ENCODE data around the gene ACTL7A.

DNA sequence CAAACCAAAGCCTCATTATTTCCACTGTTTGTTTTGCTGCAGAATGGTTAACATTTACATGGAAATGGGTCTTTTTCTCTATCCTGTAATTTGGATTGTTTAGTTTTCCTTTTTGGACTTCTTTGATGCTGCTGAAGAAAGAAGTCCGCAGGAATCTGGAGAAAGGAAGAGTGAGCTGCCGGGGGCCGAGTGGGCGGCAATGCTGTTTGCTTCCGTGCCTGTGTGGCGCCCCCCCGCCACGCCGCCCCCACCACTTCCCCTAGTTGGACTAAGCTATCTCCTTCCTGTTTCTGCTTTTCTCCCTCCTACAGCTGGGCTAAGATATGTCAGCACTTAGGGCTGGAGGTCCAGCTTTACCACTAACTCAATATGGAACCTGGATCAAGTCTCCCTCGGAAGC lies 46.0 kb upstream of the ACTL7A start:
- TF ChIP-seq, protein P1, sequence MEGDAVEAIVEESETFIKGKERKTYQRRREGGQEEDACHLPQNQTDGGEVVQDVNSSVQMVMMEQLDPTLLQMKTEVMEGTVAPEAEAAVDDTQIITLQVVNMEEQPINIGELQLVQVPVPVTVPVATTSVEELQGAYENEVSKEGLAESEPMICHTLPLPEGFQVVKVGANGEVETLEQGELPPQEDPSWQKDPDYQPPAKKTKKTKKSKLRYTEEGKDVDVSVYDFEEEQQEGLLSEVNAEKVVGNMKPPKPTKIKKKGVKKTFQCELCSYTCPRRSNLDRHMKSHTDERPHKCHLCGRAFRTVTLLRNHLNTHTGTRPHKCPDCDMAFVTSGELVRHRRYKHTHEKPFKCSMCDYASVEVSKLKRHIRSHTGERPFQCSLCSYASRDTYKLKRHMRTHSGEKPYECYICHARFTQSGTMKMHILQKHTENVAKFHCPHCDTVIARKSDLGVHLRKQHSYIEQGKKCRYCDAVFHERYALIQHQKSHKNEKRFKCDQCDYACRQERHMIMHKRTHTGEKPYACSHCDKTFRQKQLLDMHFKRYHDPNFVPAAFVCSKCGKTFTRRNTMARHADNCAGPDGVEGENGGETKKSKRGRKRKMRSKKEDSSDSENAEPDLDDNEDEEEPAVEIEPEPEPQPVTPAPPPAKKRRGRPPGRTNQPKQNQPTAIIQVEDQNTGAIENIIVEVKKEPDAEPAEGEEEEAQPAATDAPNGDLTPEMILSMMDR (IDR thresholded peaks at IDR 0.05; ENCODE audit: borderline replicate concordance, extremely low read depth, low read length, poor library complexity, severe bottlenecking), result no peak
- no peak for TF ChIP-seq EZH2 (IDR thresholded peaks at IDR 0.05; ENCODE audit: borderline replicate concordance, low read depth, low read length, severe bottlenecking)
